GM18519 (cell line): ENCODE results near the gene CITED1.
"Not testable (repeated sequence)": the region's sequence is repeated elsewhere in the genome, so short reads cannot be mapped to it uniquely, and the experiment has no call there.

Source experiments
- ATAC-seq: cut with Tn5 transposase; IDR thresholded peaks from one replicate; pipeline ENCODE4 v1.9.1; 2021; ENCODE audit warnings: mild to moderate bottlenecking, moderate library complexity; ENCODE audit not compliant: unreplicated experiment, low FRiP score

CITED1 gene, protein sequence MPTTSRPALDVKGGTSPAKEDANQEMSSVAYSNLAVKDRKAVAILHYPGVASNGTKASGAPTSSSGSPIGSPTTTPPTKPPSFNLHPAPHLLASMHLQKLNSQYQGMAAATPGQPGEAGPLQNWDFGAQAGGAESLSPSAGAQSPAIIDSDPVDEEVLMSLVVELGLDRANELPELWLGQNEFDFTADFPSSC

GRCh38 chrX:72305286-72306084 lies at the start of gene CITED1:
CITED1 (minus strand) TSS chrX:72305914; CDS start chrX:72302869, 3,045 bp downstream.
- no peak for ATAC-seq

DNA sequence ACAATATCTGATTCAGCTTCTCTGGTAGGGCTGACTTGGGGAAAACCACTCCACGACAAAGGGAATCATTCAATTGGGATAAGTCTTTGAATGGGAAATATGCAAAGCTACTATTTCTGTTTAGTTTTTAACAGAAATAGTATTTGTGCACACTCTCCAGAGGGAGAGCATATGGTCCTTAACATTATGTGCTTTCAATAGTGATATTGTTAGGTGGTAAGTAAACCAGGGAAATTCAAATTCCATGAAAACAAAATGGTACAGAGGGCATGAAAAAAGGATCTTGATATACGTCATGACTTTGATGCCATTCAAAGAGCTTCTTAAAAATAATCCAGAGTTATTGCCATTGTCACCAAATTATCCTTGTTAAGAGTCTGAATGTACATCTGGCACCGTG lies 47.1 kb upstream of the CITED1 start:
- ATAC-seq = no peak

GRCh38 chrX:72351606-72352334 lies 46.1 kb upstream of the CITED1 start:
- no peak for ATAC-seq

DNA sequence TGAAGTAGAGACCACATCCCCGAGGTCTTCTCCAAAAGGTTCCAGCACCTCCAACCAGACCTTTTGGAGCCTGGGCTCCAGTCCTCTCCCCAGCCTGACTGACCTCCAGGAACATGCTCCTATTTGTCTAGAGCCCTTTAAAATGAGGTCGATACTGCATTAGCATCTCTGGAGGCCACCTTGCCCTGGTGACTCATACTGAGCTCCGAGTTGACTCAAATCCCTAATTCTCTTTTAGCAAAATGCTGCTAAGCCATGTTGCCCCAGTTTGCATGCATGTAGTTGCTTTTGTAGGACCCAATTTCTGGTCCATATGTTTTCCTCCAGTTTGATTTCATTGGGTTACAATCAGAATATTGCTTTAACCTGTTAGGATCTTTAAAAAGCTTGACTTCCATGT lies 43.5 kb upstream of the CITED1 start:
- peak; percentile 95 for ATAC-seq

DNA sequence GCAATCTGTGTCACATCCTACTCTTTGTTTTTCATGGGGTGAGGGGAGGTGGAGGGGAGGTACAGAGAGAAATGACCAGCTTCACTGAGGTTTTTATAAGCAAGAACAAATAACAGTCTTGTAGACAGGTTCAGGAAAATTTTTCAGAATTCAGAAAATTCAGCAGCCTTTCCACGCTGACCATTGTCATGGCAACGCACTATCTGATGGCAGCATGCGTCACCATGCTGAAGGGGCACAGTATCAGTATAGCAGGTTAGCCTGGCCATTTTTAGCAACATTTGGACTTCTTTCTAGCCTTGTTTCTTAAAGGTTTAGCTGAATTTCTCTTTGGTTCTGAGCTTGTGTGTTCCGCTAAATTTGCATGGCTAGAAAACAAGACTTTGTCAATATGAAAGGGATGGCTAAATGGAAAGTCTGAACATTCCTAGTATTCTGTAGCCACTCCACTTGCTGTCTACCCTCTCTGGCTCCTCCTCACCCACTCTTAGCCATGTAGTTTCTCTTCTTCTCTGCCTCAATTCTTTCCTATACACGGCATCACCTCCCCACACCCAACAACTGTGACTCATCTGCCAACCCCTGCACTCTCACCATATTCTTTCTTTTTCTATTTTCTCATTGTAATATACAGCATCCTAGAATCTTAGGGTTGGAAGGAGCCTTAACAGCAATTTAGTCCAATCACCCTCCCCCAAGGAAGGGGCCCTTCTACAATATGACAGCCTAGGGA lies 42.7 kb upstream of the CITED1 start:
- no peak for ATAC-seq

DNA sequence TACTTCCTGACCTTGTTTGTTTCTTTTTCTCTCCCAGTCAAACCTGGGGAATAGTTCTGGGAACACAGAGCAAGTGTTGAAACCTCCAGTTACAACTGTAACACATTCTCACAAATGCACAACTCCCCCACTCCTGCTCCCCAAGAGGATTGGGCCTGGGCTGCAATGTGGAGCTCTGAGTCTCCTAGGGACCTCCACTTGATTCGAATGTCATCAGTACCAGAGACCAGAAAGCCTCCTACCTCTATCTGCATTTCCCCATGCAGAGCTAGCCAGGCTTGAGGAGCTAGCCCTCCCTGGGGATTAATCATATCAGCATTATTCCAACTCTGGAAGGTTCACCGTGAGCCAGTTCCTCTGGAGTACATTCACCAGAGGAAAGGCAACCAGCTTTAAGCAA lies 41.7 kb upstream of the CITED1 start:
- ATAC-seq = no peak

DNA sequence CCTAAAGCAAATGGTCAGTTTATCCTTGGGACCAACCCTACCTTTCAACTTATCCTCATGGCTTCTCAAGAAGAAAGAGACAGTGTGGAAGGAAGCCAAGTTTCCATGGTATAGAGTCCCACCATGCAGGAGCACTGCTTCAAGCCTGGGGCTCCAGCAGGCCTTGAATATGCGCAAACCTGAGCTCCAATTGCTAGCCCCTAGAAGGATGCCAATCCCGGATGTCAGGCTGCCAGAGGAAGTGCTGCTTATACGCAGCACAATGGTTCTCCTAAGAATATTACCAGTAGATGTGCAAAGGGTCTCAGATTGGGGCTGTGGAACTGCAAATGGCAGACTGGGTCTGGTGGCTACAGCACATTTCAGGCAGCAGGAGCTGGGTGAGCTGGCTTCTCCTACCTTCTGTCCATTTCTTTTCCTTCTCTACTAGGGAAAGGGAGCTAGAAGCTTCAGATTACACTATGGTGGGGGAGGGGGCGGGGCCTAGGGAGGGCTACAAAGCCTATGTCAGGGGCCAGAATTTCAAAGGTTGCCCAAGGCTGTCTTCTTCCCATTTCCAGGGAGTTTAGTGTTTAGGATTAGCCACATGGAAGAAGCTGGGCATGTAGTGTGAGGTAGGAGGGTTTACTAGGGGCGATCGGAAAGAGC lies 40.7 kb upstream of the CITED1 start:
- ATAC-seq = no peak

GRCh38 chrX:72340626-72341025 lies 34.9 kb upstream of the CITED1 start:
- no peak for ATAC-seq

DNA sequence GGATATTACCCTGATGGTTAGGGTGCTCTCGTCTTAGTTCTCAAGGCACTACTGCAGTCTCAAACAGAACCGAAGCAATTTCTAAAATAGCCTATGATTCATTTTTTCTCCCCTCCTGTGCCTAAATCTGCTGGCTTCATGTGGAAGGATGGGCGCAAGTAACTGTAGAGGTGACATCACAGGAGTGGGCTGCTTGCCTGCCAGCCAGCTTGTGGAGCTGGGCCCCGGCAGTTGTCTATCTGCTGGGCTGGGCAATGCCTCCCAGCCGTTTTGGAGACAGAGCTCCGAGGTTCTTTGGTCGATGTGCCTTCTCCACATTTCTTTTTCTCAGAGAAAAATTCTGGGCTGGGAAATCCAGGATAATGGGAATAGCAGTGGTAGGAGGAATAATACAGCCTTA lies 34.3 kb upstream of the CITED1 start:
- no peak for ATAC-seq

DNA sequence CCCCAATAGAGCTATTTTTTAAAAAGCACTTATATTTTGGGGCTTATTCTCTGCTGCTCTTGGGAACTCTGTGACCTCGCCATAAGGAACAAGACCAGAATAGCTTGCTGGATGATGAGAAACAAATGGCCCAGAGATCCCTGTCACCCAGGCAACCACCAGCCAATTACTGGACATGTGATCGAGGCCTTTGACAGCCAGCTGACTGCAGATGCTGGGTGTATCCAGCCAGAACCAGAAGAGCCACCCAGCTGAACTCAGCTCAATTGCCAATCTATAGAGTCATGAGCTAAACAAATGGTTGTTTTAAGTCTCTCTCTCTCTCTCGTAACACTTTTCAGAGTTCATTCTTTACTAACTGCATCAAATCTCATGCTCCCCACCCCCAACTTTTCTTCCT lies 24.4 kb upstream of the CITED1 start:
- ATAC-seq = no peak

DNA sequence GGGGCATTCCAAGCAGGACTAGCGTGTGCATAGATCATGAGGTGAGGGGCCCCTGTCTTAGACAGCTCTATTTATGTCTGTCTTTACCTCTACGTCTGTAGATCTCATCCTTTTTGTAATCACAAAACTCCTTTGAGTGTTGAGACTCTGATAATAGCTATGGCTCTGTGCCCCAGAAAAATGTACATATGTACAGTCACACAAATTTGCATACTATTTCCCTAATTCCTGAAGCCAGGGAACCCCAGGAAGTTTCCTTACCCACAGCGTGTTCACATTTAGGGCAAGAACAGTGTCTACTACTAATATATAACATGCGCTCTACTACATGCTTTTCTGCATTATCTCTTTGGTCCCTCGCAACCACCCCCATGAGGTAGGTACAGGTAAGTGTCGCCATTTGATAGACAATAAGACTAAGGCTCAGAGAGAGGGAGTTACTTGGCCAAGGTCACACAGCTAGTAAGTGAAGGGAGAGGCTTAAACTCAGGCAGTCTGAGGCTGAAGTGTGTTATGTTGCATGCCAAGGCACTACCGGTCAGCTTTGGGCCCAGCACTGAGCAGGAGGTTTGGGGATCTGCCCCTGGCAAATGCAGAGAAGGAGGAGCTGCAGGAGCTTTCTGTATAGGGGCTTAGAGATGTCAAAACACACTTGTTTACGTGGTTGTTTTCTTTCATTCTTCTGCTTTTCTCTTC lies 21.0 kb upstream of the CITED1 start:
- ATAC-seq = no peak

DNA sequence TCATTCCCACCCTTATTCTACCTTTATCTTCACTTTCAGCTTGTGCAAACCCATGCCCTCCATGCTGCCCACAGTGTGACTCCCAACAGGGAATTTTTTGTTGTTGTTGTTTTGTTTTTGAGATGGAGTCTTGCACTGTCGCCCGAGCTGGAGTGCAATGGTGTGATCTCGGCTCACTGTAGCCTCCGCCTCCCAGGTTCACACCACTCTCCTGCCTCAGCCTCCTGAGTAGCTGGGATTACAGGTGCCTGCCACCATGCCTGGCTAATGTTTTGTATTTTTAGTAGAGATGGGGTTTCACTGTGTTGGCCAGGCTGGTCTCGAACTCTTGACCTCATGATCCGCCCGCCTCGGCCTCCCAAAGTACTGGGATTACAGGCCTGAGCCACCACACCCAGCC lies 13.9 kb upstream of the CITED1 start:
- not testable (repeated sequence) for ATAC-seq

- ATAC-seq = no peak
Observed at GRCh38 chrX:72317139-72317538, 11.4 kb upstream of the CITED1 start.

DNA sequence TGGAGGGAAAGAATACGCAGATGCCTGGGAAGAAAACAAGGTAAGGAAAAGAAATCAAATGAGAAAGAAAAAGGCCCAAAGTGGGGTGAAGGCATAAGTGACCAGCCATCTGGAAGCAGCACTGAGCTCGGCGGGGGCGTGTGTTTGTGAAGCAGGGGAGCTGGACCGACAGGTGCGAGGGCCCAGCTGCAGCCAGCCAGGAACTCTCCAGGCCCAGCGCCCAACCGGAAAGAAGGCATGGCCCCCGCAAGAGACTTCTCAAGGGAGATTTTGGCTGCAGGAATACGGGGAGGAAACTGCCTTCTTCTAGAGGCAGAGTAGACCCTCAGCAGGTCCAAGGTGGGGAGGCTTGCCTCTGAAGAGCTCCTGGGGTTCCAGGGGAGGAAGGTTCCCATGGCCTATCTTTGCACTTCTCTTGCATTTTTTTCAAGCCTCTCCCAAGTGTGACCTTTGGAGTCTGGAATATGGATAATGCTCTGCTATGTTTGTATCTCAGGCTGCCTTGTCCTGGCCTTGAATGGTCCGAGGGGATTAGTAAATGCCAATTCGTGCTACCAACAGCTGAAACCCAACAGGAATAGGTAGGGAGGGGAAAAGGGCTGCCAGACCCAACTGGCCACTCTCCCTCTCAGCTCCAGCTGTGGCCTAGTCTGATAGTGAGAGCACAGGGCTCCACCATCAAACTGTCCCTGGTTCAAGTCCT lies 10.8 kb upstream of the CITED1 start:
- ATAC-seq = no peak

GRCh38 chrX:72314881-72315280 lies 9.2 kb upstream of the CITED1 start:
- ATAC-seq = no peak

- ATAC-seq = no peak
Observed at GRCh38 chrX:72313707-72314641, 8.3 kb upstream of the CITED1 start.

DNA sequence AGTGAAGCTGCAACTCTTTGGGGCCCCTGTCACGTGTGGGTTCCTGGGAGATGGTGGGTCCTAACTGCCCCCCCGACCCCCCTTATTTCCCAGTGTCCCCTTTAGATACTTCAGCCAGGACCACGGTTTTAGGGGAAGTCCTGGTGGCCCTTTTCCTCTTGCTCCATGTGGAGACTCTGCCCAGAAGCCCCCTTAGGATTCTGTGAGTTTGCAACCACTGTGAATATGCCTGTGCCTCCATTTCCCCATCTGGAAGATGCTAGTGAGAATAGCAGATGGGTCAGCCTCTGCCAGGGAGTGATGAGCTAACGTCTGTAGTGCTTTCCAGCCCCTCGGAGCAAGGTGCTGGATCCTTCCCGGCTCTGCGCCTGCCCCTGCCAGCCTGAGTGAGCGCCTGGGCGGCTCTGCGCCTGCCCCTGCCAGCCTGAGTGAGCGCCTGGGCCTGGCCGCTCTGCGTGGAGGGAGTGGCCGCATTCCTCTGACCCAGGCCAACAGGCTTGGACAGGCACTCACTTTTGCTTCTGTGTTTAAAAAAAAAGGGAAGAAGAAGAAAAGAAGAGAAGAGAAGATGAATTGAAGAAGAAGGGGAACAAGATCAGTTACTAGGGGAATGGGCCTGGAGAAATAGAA lies 6.7 kb upstream of the CITED1 start:
- ATAC-seq = no peak
